Measurements from ENCODE around the gene PIGN.

The PIGN gene, protein sequence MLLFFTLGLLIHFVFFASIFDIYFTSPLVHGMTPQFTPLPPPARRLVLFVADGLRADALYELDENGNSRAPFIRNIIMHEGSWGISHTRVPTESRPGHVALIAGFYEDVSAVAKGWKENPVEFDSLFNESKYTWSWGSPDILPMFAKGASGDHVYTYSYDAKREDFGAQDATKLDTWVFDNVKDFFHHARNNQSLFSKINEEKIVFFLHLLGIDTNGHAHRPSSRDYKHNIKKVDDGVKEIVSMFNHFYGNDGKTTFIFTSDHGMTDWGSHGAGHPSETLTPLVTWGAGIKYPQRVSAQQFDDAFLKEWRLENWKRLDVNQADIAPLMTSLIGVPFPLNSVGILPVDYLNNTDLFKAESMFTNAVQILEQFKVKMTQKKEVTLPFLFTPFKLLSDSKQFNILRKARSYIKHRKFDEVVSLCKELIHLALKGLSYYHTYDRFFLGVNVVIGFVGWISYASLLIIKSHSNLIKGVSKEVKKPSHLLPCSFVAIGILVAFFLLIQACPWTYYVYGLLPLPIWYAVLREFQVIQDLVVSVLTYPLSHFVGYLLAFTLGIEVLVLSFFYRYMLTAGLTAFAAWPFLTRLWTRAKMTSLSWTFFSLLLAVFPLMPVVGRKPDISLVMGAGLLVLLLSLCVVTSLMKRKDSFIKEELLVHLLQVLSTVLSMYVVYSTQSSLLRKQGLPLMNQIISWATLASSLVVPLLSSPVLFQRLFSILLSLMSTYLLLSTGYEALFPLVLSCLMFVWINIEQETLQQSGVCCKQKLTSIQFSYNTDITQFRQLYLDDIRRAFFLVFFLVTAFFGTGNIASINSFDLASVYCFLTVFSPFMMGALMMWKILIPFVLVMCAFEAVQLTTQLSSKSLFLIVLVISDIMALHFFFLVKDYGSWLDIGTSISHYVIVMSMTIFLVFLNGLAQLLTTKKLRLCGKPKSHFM

DNA sequence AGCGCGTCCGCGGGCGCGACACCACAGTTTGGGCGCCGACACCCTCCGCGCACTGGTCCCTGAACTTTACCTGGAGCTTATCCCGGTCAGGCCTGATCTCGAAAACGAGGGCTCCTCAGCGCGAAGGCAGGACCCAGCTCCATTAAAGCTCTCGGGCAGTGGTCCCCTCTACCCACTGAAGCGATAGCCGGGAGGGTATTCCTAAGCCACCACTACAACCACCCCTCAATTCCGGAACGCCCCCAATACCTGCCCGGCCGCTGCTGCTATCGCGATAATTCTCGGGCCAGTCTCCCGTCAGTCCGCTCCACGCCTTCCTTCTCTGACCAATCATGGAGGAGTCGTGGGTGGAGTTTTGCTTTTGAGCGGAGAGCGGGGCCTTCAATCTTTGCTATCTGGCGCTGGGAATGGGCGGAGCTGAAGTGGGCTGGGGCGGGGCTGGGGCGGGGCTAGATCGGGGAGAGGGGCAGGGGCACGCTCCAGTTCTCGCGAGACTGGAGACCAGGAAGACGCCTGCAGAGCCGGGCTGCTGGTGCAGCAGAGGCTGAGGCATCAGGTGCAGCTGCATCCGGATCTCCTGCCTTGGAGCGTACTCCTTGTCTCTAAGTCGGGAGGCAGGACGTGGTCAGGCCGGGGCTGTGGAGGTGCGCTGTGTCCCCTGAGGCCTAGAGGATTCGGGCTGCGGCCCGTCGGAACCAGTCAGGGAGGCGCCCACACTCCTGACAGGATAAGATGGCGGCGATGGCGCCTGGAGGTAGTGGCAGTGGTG lies at the start of gene PIGN, which contains the start of gene RELCH:
TSS of gene PIGN (minus strand) at position 283 of the 769 bp plus-strand sequence. CDS start 25,703 bp downstream, outside the sequence.
TSS of gene RELCH (plus strand) at position 482 of the 769 bp plus-strand sequence. CDS start at position 733, 251 bp downstream.
- peak; percentile 99 for DNase-seq (ENCODE audit: low spot score)

DNA sequence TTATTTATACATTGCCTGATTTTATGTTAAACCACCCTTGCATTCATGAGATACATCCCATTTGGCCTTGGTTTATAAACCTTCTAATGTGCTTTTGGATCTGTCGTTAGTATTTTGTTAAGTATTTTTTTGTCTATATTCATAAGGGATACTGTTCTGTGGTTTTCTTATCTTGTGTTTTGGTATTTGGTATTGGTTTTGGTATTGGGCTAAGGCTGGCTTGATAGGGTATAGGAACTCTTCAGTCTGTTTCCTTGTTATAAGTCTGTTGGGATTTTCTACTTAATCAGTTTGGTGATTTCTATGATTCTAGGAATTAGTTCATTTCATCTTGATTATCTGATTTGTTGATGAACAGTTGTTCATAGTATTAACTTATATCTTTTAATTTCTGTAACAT lies 49.4 kb upstream of the PIGN start:
- DNase-seq (ENCODE audit: low spot score): no peak

DNA sequence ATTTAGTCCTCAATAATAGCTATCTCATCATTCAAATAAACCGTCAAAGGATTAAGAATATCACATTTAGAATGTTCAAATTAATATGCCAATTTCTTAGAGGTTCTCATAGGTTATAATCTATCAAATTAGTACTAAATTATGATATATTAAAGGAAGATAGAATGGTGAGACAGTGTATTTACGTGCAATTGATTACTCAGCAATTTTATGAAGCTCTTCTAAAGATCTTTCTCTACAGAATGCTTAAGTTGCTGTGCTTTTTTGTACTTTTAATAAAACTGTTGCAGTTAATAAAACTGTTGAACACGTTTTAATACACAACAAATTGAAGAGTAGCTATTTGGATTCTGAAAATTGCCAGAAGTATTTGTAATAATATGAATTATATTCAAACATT lies 39.2 kb upstream of the PIGN start:
- DNase-seq (ENCODE audit: low spot score): no peak

DNA sequence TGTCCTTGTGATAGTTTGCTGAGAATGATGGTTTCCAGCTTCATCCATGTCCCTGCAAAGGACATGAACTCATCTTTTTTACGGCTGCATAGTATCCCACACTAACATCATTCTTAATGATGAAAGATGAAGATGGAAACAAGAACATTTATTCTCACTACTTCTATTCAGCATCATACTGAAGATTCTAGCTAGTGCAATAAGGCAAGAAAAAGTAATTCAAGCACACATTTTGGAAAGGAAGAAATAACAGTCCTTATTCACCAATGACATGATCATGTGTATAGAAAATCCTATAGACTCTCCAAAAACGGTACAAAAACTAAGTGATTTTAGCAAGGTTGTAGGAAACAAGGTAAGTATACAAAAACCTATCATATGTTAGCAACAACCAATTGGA lies 37.4 kb upstream of the PIGN start:
- no peak for DNase-seq (ENCODE audit: low spot score)

DNA sequence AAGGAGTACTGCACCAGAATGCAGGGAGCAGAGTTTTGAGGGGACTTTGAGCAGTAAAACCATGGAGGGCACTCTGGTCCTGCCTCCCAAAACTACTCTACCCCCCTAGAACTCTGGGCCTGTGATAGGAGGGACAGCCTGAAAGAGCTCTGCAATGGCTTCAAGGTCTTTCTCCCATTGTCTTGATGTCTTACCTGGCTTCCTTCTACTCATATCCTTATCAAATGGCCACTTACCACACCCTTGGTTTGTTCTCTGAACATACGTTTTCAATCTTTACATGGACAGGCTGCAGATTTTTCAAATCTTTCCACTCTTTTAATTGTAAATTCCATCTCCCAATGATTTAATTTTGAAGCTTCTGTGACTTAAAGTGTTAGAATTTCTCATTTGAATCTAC lies 27.9 kb upstream of the PIGN start:
- no peak for DNase-seq (ENCODE audit: low spot score)

DNA sequence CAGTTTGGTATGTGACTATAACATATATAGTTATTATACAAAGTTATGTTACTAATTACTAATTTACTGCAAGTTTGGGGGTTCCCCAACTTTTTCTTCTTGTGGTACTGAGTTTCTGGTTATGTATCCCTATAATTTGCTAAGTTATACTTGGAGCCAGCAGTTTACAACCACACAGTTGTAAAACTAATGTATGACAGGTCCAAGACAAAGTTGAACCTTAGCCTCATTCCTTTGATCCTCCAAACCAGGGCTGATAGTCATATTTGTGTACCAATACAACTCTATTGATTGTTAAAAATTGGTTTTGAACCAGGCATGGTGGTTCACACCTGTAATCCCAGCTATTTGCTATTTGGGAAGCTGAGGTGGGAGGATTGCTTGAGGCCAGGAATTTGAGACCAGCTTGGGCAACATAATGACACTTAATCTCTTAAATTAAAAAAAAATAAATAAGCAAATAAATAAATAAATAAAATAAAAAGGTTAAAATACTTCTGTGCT lies 24.5 kb upstream of the PIGN start:
- DNase-seq (ENCODE audit: low spot score): no peak

DNA sequence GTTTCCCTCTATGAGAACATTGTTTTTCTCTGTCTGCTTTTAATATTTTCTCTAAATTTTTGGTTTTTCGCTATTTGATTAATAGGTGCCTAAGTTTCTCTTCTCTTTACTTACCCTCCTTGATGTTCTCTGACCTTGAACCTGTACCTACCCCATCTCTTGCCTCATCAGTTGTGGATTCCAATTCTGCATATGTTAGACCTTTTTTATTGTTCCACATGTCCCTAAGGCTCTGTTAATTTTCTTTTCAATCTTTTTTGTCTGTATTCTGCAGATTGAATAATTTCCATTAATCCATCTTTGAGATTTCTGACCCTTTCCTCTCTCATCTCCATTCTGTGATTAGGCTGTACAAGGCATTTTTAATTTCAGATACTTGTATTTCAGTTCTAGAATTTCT lies 23.3 kb upstream of the PIGN start:
- DNase-seq (ENCODE audit: low spot score): no peak

DNA sequence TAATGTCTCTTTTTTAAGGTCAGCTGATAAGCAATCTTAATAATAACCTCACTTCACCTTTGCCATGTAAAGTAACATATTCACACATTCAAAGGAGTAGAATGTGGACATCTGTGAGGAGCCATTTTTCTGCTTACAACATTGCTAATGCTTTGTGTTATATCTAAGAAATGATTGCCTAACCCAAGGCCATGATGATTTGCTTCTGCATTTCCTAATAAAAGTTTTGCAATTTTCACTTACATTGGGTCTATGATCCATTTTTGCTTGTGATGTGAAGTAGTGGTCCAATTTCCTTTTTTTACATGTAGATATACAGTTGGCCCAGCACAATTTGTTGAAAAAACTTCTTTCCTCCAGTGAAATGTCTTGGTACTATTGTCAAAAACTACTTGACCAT lies 22.2 kb upstream of the PIGN start:
- no peak for DNase-seq (ENCODE audit: low spot score)

DNA sequence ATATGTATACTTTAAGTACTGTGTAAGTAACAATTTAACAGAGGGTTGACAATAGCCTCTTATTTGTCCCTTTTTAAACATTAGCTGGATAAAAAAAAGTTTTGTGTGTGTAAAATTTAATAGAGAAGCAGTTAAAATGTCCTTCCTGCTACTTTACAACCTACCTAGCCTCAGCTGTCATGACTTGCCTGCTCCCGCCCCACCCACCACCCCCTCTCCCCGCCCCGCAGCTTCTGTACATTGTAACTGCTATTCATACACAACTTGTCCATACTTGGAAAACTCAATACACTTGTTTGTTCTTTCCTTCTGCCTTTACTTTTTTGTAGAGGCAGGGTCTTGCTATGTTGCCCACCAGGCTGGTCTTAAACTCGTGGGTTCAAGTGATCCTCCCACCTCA lies 19.7 kb upstream of the PIGN start:
- no peak for DNase-seq (ENCODE audit: low spot score)

DNA sequence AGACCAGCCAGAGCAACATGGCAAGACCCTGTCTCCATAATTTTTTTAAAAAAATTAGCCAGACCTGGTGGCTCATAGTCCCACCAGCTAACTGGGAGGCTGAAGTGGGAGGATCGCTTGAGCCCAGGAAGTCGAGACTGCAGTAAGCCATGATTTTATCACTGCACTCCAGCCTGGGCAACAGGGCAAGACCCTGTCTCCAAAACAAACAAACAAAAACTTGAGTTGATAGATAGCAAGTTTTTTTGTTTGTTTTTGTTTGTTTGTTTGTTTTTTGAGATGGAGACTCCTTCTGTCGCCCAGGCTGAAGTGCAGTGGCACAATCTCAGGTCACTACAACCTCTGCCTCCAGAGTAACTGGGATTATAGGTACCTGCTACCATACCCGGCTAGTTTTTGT lies 19.0 kb upstream of the PIGN start:
- no peak for DNase-seq (ENCODE audit: low spot score)

DNA sequence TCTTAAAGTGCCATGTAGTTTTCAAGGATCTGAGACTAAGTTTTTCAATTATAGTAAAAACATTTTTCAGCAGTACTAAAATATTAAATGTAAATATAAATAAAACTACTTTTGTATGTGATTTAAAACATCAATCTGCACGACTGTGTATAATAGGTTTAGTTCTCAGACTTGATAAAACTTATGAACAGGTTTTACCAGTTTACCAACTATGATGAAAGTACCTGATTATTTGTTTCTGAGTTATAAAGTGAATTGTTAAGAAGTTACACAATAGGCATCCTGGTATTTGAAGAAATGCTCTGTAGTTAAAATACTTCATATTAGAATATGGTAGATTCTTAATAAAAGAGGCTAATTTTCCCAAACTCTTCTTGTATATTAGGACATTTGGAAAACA lies 15.0 kb upstream of the PIGN start:
- DNase-seq (ENCODE audit: low spot score): no peak

DNA sequence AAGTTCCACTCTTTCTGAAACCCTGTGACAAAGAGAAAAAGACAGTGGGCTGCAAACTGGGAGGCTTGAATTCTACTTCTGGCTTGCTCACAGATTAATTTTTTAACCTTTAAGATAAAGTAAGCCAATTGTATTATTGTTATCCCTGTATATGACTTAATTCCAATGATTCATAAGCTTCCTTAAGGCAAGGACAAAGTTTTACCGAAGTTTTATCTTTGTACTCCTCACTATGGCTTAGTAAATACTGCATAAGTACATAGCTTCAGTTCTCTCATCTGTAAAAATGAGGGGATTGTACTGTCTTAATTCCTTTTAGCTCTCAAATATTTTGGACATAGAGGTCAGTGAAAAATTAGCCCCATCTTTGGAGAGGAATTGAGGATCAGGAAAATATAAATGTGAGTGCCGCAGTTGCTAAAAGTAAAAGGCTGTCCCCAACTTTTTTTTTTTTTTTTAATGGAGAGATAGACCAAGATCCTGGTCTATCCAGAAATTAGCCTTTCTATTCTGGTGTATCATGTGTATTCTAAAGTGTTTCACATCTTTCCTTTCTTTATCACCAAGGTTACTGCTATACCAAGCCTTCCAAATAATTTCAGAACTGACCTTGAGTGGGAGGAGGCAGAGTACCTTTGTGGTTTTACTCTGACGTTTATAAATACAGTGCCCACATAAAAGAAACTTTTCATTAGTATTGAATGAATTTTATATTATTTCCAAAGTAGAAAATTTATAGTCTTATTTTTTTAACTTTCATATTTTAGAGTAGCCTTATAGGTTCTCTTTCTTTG lies 13.5 kb upstream of the PIGN start:
- no peak for DNase-seq (ENCODE audit: low spot score)

DNA sequence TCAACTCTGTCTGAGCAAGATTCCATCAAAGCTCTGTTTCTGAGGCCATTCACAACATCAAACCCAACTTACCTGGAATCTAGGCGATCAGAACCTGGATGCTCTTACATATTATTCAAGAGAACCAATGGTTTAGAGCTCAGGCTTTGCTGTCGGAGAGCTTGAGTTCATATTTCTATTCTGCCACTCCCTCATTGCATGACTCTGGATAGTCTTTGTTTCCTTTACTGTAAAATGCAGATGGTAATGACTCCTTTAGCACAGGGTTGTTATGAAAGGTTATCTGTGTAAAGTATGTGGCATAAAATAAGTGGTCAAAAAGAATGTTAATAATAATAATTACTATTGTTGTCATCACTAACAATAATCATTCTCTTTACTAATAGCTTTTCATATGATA lies 12.8 kb upstream of the PIGN start:
- DNase-seq (ENCODE audit: low spot score): no peak

DNA sequence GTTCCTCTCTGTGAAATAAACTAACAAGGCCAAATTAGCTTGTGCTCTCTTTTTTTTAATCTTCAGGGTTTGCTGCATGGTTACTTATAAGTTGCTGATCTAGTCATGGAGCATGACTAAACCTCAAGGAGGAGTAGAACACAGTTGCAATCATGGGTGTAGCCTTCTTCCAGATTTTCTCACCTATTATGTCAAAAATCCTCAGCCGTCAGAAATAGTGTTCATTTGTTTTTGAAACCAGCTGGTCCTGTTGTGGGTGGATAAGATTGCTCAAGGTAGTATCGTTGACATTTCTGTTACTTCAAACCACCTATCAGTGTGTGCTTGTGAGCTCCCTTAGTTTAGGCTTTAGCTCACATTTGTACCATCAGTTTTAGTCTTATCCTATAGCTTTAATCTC lies 11.4 kb upstream of the PIGN start:
- DNase-seq (ENCODE audit: low spot score): no peak

DNA sequence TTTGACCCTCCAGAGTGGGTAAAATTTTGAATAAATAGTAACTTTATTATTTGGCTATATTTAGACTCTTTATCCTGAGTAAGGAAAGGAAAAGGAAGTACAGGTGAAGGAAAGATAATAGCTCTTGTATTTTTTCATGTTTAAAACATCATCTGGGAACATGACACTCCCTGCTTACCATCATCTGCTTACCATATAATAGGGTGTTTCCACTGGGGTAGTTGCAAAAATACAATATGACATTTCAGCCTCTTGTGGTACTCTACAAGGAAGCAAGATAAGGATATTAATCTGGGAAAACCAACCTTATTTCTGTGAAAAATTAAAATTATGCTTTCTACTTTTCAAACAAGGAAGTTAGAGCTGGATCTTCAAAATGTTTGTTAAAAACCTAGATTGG lies 10.1 kb upstream of the PIGN start:
- no peak for DNase-seq (ENCODE audit: low spot score)

DNA sequence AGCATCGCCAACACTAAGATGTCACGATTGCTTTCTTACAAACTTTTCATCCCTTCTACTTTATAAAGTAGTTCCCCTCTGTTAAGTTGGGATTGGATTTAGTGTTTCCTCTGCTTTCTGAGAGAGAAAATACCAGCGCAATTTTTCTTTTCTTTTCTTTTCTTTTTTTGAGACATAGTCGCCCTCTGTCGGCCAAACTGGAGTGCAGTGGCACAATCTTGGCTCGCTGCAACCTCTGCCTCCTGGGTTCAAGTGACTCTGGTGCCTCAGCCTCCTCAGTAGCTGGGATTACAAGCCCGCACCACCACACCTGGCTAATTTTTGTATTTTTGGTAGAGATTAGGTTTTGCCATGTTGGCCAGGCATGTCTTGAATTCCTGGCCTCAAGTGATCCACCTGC lies 9.2 kb upstream of the PIGN start:
- DNase-seq (ENCODE audit: low spot score): no peak

DNA sequence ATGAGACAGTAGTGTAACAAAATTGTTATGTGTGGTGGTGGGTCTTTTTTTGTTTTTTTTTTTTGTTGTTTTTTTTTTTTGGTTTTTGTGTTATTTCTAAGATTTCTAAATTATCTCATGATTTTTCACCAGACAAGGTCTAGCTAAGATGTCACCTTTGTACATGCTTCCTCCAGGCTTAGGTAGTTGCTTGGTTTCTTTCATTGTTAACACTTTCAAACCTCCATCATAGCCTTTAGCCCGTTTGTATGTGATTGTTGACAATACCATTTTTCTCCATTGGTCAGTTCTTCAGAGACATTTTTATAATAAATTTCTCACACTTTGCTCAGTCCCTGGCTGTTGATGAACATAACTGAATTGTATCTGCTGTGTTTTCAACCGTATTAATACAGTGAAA lies 2.4 kb upstream of the PIGN start:
- no peak for DNase-seq (ENCODE audit: low spot score)

DNA sequence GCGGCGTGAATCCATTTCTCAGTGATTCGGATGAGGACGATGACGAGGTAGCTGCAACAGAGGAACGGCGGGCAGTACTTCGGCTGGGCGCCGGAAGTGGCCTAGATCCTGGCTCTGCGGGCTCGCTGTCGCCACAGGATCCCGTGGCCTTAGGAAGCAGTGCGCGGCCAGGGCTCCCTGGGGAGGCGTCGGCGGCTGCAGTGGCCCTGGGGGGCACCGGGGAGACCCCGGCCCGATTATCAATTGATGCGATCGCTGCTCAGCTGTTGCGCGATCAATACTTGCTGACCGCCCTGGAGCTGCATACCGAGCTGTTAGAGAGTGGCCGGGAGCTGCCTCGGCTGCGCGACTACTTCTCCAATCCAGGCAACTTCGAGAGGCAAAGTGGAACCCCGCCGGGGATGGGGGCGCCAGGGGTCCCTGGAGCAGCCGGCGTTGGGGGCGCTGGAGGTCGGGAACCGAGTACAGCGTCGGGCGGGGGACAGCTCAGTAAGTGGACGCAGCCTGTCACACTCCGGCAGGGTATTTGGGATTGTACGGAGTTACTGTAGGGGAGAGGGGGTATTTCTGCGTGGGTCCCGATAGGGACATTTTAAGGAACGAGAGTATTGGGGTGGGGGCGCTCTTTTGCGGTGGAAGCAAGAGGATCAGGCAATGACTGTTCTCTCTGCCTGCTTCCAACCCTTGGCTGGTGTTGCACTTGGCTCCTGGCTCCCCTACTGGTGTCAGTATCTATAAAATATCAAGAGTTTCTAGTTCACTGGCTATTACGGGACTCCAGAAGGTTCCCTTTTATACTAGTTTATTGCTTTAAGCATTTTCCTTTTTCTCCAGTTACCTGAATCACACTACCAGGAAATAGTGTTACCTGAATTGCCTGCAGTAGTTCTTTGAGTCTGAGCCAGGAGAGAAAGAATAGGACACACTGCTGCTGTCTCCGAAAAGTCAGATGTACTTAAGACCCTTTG lies 971 bp upstream of the PIGN start:
- DNase-seq (ENCODE audit: low spot score): peak; percentile 8

DNA sequence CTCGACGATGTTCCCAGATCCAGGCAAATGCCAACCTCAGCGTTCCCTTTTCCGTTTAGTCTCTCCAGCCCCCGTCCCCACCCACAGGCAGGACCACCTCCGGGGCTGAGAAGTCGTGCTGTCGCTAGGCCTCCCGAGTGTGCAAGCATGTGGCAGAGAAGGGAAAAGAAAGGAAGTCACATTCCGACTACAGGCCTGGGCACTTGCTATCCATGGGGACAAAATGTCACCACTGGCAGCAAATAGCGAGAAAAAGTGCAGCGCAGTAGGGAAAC lies 420 bp downstream of the PIGN start:
- DNase-seq (ENCODE audit: low spot score): no peak

DNA sequence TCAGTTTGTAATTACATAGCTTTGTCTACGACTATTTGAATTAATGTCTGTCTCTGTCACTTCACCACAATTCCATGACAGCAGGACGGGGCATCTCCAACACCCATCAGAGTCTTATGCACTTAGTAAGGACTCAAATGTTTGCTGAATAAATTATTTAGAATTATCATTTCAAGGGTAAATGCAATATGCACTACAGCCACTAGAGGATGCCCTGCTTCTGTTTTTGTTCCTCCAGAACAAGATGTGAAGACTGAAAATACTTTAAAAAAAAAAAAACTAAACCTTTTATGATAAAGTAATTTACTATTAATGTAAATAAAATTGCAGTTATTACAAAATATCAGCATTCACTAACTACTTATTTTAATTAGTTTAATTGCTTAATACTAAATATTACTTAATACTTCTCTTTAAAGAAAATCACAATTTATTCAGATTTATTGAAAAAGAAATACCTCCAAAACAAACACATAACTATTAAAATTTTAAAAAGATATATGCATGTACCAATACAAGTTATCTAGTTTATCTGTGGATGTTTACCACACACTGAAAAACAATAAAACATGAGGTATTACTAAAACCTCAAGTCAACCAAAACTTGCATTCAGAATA lies 3.2 kb downstream of the PIGN start:
- peak; percentile 53 for DNase-seq (ENCODE audit: low spot score)
